GM12875 (cell line): ENCODE data around the gene SRRM1.
"Not testable (repeated sequence)": the region's sequence is repeated elsewhere in the genome, so short reads cannot be mapped to it uniquely, and the experiment has no call there.

Experiments used
- H3K4me3 ChIP-seq: one replicate; pipeline ENCODE4 v1.5.1; 2011; ENCODE audit warnings: low read depth, low read length, control low read depth
- CTCF ChIP-seq: IDR thresholded peaks from 2 replicates; pipeline ENCODE4 v1.5.1; 2011; ENCODE audit warnings: low read depth, mild to moderate bottlenecking, control low read depth, inconsistent platforms, low read length, moderate library complexity, borderline replicate concordance; ENCODE audit not compliant: insufficient read depth

Gene SRRM1

GRCh38 chr1:24721533-24721932 is 78.4 kb downstream of the SRRM1 start:
- TF ChIP-seq CTCF = no peak
- no peak overlapping the region for H3K4me3 ChIP-seq

GRCh38 chr1:24722073-24723035 is 79.3 kb downstream of the SRRM1 start:
- H3K4me3 ChIP-seq = not testable (repeated sequence)
